RWPE1 (cell line): ENCODE results near the gene NKAPD1.

ENCODE experiments used
- CTCF ChIA-PET: fragments of 350-600 bp; sonication (Branson Sonifier 250); formaldehyde crosslinking; extraction: SDS; loops from one replicate; lab custom pipeline; 2021; lab: Yijun Ruan, JAX
- POLR2A ChIA-PET: fragments of 400-600 bp; formaldehyde crosslinking; extraction: SDS; loops from one replicate; lab custom pipeline; 2020; ENCODE audit warnings: antibody characterized with exemption; ENCODE audit not compliant: low non-redundant PET; lab: Yijun Ruan, JAX
- DNase-seq: peaks from one replicate; pipeline ENCODE4 v3.0.0; 2012; ENCODE audit warnings: low spot score
- H3K27ac ChIP-seq: fragments of 450-650 bp; 2 replicates; pipeline ENCODE4 v1.5.1; 2017
- CTCF ChIP-seq: fragments of 450-650 bp; conservative IDR thresholded peaks from 2 replicates; pipeline ENCODE4 v1.5.1; 2017; ENCODE audit warnings: low read depth, mild to moderate bottlenecking

Gene NKAPD1

GRCh38 chr11:112132737-112133136 lies 58.6 kb downstream of the NKAPD1 start:
- ChIA-PET CTCF (no interaction called here), POLR2A (no interaction called here)
- no peak for TF ChIP-seq CTCF
- no peak for DNase-seq
- H3K27ac ChIP-seq: no peak overlapping the region; the same call in 1 of the 2 replicates

GRCh38 chr11:112134473-112134872 lies 60.4 kb downstream of the NKAPD1 start:
- POLR2A ChIA-PET: no interaction called here
- no peak for DNase-seq
- H3K27ac ChIP-seq: no peak overlapping the region
- no peak for TF ChIP-seq CTCF
- CTCF ChIA-PET: no interaction called here
